HG03103 (cell line): Measurements from ENCODE around the gene ROBO2.

Experiments
- ATAC-seq: cut with Tn5 transposase; IDR thresholded peaks from one replicate; pipeline ENCODE4 v1.9.1; 2021; ENCODE audit warnings: low read depth; ENCODE audit not compliant: unreplicated experiment

ROBO2 gene

DNA sequence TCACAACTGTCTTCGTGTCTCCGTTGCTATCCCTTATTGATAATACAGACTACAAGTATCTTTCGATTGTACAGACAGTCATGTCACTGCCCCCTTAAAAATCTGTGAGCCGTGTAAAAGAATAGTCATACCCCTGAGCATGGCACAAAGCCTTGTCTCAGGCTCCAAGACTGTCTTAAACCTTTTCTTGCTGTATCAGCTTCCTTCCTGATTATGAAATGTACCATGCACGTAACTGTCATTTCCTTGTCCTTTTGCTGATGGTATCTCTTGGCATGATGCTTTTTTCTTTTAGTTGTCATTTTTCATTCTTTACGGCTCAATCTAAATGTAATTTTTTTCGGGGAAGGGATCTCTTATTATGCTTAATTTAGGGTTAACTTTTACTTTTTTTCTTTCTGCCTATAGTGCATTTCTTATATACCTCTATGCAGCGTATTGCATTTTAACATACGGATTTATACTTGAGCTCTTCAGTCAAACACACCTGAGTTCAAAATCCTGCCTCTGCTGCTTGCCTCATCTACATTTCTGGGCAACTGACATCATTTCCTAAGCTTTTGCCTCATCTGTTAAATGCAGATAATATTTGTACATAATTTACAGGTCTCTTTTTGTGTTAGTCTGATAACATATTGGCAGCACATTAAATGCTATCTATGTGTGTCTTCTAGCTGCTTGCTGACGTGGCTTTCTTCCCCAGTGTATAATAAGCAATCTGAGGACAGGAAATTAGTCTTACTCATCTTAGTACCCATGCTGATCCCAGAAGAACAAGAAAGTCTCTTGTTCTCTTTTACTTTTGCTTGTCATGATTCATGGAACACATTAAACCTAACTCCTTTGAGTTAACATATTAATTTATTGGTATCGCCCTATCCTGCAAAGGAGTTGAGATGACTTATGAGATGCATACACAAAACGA lies 57.3 kb downstream of the ROBO2 start:
- ATAC-seq = no peak

DNA sequence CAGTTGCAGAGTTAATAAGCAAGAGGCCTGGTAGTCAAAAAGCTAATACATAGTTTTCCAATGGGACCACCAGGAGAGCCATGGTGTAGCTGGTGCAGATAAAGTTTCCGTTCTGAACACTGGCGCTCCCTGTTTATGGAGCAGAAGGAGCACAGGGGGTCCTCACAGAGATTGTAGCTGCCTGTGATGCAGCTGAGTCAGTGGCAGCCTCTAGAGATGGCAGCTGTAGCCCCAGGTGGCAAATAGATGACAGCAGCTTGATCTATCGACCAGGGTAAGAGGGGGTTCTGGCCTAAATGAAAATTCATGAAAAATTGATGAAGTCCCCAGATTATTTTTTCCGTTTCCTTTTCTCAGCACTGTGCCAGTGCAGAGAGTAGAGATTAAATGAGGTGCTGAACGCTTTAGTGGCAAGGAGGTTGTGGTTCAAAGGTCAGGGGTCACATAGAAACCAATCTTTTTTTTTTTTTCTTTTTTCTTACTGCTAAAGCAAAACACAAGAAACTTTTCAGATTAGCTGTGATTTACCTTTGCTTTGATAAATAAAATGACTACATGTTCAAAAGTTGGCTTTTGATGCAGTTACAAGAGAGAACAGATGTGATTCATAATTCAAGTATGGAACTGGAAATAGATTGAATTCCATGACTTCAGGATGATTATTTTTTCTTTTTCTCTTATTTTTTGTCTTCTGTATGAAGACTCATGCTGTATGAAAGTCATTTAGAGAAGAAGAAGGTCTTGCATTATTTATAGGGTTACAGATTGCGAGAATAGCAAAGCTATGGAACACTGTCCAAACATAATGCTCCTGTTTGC lies 63.3 kb downstream of the ROBO2 start:
- ATAC-seq = no peak

DNA sequence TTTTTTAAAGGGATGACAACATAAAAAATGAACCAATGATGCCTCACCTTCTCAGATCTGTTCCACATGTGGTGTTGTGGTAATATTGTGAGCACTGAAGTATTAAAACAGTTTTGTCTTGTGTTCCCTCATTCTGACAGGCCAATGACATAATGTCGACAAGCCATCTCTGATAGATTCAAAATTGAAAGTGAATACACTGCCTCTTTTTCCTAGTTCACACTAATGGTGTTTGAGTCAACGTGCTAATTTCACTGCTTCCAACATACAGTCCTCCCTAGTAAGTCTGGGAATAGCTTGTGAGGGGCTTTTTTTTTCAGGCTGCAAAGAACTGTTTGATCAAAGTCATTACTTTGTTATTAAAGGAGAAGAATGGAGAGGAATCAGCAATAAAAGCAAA lies 82.8 kb downstream of the ROBO2 start:
- no peak for ATAC-seq

DNA sequence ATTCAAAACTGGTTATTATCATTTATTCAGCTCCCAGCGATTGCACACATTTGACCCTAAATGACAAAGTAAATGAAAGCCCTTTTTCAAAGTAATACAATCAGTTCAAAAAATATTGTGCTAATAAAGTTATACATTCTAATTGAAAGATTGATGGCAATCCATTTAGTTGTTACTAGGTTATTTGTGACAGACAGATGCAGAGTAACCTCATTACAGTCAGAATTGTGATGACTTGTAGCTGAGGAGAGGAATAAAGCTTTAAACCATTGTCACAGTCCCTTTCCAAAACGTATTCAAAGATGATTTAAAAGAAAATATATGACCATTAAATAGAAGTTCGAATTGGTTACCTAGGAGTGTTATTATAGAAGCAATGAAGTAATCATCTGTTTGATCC lies 86.1 kb downstream of the ROBO2 start:
- ATAC-seq = no peak

DNA sequence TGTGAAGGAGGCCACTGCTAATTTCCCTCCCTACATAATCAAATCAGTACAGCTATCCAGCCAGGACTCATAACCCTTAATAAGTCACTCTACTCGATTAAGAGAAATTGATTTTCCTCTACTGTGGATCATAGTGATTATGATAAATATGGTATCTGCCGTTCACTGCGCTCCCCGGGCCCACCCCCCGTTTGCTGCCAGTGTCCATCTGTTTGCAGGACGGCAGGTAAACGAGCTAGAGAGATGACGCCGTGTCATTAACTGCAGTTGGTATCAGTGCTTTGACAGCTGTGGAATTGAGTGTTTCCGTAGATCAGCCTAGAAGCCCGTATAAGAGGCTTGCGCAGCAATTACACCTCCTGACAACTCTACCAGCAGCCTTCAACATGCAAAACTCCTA lies 94.9 kb downstream of the ROBO2 start:
- no peak for ATAC-seq

DNA sequence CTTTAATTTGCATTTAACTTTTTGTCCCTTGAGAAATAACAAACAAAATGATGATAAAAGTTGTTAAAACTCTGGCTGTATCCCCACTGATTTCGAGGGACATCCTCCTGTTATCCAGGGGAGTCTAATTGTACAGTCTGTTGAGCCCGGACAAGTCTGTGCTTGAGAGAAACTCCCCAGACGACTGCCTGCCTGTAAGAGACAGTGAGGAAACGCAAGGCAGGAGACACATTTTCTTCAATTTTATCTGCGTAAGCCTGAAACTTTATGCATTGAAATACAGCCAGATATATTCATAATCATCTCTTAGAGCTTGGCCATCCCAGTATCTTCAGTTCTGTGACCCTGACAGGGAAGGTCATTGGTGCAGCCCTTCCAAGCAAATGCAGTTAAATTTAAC lies 97.7 kb downstream of the ROBO2 start:
- no peak for ATAC-seq

DNA sequence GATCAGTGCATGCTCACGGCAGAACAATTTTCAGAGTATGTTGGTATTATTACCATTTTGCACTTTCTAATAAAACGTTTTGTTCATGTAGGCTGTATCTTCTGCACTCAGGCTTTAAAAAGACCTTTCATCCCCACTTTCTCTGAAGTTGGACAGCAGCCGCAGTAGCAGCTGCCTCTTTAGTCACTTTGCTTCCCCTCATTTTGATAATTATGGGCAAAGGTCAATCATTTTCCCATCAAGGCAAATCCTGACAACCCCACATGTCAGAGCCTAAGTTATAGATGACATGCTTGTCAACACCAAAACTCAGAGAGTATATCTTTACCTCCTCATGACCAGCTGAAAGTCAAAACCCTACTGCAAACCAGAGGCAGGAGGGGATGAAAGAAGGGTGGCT lies 99.7 kb downstream of the ROBO2 start:
- no peak for ATAC-seq

DNA sequence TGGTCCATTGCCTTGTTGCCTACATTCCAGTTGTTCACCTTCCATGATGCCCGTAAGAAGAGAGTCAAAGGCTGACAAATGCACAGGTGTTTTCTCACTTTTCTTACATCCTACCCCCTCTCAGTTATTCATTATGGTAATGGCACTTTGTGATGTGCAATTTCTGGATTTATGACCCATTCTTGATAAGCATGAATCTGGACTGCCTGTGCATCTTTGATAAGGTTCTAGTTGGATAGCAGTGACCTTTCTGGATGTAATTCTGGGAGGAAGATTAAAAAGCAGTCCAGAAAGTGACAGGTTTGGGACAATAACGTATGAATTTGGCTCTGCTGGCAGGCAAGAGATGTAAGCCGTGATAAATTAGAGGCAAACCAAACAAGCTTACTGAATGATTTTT lies 101.5 kb downstream of the ROBO2 start:
- ATAC-seq = no peak

DNA sequence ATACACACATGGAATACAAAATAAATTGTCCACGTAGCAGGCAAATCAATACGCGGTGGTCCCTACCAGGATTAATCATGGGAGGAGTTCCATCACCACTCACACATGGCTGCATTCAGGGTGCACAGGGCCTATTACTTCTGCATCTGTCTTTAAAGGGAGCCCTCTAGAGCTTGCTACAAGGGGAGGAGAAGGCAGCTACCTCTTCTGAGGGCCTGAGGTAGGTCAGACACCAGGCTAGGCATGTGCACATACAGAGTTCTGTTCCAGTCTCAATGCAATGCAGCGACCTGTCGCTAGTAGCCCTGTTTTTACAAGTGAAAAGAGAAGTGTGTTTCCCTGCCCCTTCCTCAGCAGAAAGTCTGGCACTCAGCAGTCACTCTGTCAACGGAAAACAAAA lies 102.7 kb downstream of the ROBO2 start:
- ATAC-seq = no peak

DNA sequence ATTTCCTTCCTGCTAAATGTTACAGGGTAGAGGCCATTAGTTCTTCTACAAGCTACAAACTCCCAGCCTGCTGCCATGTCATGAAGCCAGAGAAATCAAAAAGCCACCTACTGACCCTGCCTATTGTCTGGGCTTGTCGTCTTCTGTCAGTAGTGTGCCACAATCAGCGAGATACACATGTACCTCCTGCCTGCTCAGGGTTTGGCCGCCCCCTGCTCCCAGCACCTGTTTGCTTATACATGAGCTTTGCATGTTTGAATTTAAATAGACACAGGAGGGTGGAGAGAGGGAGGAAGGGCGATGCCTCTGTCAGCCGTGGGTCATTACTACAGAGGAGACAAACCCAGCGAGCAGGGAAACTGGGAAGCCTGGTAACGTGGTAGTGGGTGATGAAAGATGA lies 106.1 kb downstream of the ROBO2 start:
- no peak for ATAC-seq

DNA sequence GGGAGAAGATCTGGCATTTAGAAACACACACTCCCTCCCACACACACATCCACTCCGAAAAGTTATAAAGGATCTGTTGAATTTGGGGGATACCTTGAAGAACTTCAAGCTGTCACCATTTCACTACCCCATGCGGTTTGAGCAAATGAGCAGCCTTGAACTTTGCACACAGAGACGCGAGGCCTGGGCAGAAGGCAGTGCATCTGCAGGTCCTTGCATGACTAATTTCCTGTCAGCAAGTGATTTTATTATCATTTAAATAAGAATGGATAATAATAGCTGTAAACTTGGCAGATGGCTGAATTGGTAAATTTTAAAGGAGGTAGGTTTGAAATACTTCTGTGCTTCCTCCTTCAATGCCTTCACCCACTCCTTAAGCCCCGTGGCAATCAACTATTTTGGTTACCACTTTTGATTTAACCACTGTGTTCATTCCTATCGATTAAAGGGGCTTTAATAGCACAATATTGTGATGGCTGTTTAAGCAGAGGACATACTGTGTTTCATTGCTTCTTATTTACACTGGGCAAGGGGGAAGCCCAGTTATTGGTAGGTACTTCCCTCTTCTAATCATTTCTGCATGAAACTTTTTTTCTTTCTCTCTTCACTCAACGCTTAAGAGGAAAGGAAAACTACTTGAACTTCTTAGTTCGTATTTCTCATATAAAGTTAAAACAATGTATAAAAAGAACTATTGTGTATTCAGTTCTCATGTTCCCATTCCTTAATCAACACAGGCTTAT lies 108.1 kb downstream of the ROBO2 start:
- no peak for ATAC-seq

DNA sequence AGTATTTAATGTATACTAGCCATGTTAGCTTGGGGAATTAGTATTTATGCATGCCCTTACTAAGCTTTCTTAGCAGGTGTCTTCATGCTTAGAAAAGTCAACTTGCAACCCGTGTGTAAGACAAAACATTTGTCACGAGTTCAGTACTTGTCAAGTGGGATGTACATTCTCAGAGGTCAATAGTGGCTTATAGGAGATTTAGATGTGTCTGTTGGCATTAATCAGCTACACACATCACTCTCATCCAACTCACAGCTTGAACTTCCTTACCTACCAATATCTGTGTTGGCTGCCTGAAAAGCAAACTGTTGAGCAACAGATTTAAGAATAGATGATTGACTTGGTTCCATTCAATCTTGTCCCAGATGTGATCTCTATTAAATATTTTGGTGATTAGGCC lies 109.5 kb downstream of the ROBO2 start:
- ATAC-seq = no peak

DNA sequence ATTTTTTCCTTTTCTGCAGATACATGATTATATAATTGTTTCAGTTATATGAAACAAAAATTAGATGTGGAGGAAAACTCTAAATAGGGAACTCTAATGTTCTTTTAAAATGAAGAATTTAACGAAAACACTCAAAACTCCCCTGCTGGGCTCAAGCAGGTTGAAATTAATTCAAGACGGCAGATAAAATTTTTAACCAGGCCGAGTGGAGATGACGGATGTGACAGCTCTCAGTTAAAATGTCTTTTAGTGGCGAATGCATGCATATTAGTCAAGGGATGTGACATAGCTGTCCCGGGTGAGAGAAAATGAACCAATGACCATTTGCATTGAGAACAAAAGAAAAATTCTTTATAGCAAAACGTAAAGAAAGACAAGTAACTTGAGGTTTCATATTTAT lies 110.1 kb downstream of the ROBO2 start:
- no peak for ATAC-seq

DNA sequence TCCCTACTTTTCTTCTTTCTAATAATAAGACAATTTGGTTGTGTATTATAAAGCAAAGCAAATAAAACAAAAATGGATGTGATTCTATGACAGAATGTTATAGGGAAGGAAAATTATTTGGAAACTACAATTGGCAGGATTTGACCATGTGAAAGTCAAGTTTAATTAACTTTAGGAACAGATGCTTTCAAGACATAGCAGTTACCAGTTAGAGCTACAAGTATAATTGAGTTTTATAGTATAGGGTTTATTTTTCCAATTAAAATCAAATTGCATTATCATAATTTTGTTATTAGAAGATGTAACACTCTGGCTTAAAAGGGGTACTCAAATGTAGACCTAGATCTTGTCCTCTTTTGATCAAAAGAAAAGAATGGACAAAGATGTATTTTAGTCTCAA lies 110.9 kb downstream of the ROBO2 start:
- ATAC-seq = no peak

DNA sequence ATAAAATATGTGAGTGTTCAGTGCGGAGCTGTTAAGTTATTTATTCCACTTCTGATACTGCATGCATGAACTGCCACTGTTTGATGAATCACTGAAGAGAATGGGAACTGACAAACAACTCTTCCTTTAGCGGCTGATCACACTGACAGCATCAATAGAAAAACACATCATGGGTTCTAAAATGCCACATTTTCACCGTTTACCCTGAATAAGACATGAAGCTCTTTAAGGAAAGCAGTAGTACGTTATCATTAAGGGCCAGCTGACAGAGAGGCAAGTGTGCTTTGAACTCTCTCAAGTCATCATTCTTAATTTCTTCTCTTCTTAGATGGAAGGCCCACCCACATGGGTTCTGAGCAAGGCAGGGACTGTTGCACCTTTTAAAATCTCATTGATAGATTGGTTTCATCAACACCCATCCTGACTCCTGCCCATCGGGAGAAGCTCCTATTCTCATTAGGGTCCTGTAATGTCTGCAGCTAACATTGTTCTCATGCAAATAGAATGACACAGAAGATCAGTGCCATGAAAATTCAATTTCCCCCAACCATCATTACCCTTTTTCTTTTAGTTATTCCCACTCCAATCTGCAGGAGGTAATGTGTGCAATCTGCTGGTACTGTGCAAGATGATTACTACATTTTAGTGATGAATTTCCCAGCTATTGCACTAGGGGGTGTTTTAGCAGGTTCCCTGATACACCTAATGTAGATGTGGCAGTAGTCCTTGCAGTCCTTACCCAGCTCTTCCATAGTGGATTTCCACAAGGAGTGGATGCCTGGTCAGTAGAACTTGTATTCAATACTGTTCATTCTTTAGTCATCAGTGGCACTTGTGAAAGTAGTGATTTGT lies 119.1 kb downstream of the ROBO2 start:
- ATAC-seq = no peak

DNA sequence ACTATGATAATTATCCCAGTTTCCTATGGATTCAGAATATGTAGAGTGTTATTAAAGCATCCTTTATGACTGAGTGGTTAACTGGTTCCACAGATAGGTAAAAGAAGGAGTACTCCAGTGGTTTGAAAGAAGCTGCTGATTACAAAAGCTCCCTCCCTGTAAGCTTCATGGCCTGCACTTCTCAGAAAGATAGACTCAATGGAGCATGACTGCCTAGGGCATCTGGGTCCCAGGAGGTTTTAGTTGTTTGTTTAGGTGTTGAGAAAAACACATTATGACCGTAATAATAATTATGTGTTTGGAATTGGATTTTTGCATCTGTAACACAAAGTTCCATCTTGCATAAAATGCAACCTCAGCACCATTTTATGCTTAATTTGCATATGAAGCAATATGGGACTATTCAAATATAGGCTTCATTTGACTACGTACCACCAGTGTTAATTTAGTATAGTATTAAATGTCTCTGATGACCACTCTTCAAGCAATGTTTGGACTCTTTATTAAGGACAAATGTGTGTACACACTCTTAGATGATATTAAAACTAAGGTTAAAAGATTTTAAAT lies 121.1 kb downstream of the ROBO2 start:
- ATAC-seq = no peak

DNA sequence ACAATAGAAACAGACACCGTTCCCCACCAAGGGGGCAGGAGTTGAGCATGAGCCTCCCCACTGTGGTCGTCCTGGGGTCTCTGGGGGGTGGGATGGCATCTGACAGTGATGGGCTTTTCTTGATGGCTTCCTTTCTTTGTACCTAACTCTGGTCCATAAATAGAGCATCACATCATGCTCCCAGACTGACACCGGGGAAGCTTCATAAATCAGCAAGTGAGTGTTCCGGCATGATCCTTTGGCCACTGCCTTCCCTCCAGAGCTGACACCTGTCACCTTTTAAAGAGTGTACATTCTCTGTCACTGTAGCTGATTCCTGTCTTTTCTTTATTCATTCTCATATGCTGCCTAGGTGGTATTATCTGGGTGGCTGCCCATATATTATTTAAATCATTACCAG lies 129.9 kb downstream of the ROBO2 start:
- no peak for ATAC-seq

DNA sequence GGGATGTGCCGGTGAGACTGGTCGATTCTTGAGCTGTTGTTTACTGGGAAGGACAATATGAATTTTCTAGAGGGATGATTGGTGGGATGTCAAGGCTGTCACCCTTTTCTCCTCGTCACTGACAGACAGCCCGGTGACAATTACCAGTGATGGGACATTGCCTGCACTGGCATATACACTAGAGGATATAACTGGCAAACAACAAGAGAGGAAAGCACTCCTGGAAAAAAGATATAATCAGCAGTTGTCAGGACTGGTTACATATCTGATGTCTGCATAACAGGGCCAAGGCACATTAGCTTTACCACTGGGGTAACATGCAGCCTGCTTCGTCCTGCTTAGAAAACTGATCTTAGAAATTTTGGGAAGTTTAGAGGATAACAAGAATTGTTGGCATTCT lies 131.1 kb downstream of the ROBO2 start:
- ATAC-seq = no peak

DNA sequence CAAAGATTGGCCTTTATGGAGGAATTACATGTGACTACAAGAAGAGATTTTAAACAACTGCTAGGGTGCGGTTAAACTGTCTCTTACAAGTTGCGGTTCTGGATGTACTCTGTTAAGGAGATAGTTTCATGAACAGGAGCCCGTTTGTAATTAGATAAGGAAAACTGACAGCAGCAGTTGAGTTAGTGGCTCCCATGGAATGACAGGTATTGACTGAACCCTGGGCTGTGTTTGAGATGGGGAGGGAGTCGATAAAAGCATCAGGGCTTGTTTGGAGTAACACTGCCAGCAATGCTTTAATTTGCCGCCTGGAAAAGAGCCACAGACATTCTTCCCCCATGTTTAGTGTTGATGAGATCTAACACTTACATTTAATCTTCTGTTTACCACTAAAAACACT lies 139.9 kb downstream of the ROBO2 start:
- no peak for ATAC-seq

DNA sequence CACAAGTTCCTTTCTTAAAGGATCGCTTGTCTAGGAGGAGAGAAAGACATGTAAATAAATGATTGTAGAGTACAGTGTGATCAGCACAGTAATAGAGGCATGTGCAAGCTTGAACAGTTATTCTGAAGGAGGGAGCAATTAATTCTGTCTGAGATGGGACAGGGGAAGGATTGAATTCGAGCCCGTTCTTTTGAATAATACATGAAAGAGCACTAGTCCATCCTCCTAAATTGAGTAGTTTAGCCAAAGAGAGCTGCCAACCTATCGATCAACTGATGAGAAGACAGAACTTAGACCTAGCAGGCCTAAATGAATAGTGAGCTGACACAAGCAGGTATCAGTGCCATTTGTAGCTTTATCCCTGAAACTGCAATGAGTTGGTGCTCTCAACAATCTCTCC lies 142.4 kb downstream of the ROBO2 start:
- ATAC-seq = no peak
